Kidney (tissue), 14 donors: Measurements from ENCODE around the gene TM9SF4. TPM values are rescaled to one million over a fixed set of nuclear protein-coding genes. Genes with fewer than 3 reads are reported as not detected.

Experiments
- DNase-seq, 5 donors: peaks; one replicate each; pipeline ENCODE4 v3.0.0-alpha.2; 2013 to 2020
- FAIRE-seq: peaks from 2 replicates; lab custom pipeline; 2012; peaks lifted over from hg19 to GRCh38; lab: Jason Lieb, UNC
- H3K27ac ChIP-seq, 2 donors: one replicate each; pipeline ENCODE4 v1.7.0; 2013; ENCODE audit warnings: low read depth in 2 of 2, low read length in 2 of 2, inconsistent platforms in 1 of 2
- H3K27me3 ChIP-seq: one replicate; pipeline ENCODE4 v1.7.1; 2013; ENCODE audit warnings: low read length, inconsistent platforms; ENCODE audit not compliant: control insufficient read depth, insufficient read depth
- H3K36me3 ChIP-seq, 3 donors: one replicate each; pipeline versions ENCODE4 v1.7.0 to v1.7.1; 2013; ENCODE audit warnings: low read length in 3 of 3, control low read depth in 1 of 3, inconsistent platforms in 1 of 3; ENCODE audit not compliant: insufficient read depth in 3 of 3, control insufficient read depth in 2 of 3
- H3K4me1 ChIP-seq, 3 donors: one replicate each; pipeline versions ENCODE4 v1.7.0 to v1.7.1; 2013; ENCODE audit warnings: low read length in 3 of 3, inconsistent platforms in 1 of 3, low read depth in 1 of 3; ENCODE audit not compliant: control insufficient read depth in 2 of 3, insufficient read depth in 2 of 3
- H3K4me3 ChIP-seq, 3 donors: one replicate each; pipeline versions ENCODE4 v1.7.0 to v1.8.1; 2013; ENCODE audit warnings: low read length in 3 of 3, control low read depth in 1 of 3, inconsistent platforms in 1 of 3
- H3K9ac ChIP-seq, 3 donors: one replicate each; pipeline versions ENCODE4 v1.7.0 to v1.7.1; 2013; ENCODE audit warnings: low read length in 3 of 3, control low read depth in 1 of 3, inconsistent platforms in 1 of 3
- H3K9me3 ChIP-seq, 3 donors: one replicate each; pipeline versions ENCODE4 v1.7.0 to v1.7.1; 2013; ENCODE audit warnings: low read length in 3 of 3, control low read depth in 1 of 3, inconsistent platforms in 1 of 3; ENCODE audit not compliant: control insufficient read depth in 2 of 3, insufficient read depth in 1 of 3
- CTCF ChIP-seq: IDR thresholded peaks from 3 replicates; pipeline ENCODE4 v1.5.1; 2012; ENCODE audit warnings: mild to moderate bottlenecking, moderate library complexity, borderline replicate concordance; ENCODE audit not compliant: insufficient read depth; ENCODE audit errors: extremely low read depth
- intact Hi-C: fragments of 100-400 bp; cut with DNase I; formaldehyde crosslinking; loops from one replicate; pipeline ENCODE4 v1.11.1; 2022
- polyA plus RNA-seq: library from polyadenylated mRNA; stranded (reverse); fragments of 350-450 nt; fragmentation: Illumina TruSeq; extraction: RNeasy Lipid Tissue Mini Kit (QIAGEN cat#74804); gene quantifications from one replicate; pipeline ENCODE4 v1.2.3, GENCODE V29; 2014; ENCODE audit warnings: low read depth, low replicate concordance; ENCODE audit not compliant: insufficient read depth
- total RNA-seq: library from RNA; stranded (reverse); fragmentation: NEBNext Ultra II Directional; extraction: Animal tissue kit (Norgen Biotek cat#: 25700); gene quantifications from one replicate; pipeline ENCODE4 v1.2.1, GENCODE V29; 2021
- donor health status: control.
- donor health status: control.
- donor health status: control.
- donor health status: control.
- donor health status: control.
- donor health status: DM: yes; HTN: yes; CAD: no.
- donor health status: Normal renal cell carcinoma (clear cell type).

Gene TM9SF4
- total and polyA plus RNA-seq, 2 donors from 2014 or later = 26.3 to 52.0 TPM

- Histone ChIP-seq H3K27me3 (no peaks in the 10 kb centered on the region), H3K4me1 (peaks cover 0 to 34% (median 32%) of the 10 kb centered on the region in 3 donors), H3K36me3 (peaks cover 7 to 34% (median 19%) of the 10 kb centered on the region in 3 donors), H3K4me3 (no peak overlapping the region), H3K27ac (no peak overlapping the region), H3K9me3 (no peaks in the 10 kb centered on the region), H3K9ac (no peak overlapping the region)
- intact Hi-C loops = no loop called here
- no peak for TF ChIP-seq CTCF
- no peak for DNase-seq
- FAIRE-seq = no peak
Observed at GRCh38 chr20:32201296-32201976, 91.9 kb downstream of the TM9SF4 start.

- intact Hi-C loops = no loop called here
- no peak for FAIRE-seq
- H3K4me1 ChIP-seq = peaks cover 0 to 39% (median 35%) of the 10 kb centered on the region in 3 donors
- TF ChIP-seq CTCF = no peak
- H3K27me3 ChIP-seq = no peaks in the 10 kb centered on the region
- H3K9me3 ChIP-seq = no peaks in the 10 kb centered on the region
- H3K36me3 ChIP-seq = peaks cover 7 to 34% (median 17%) of the 10 kb centered on the region in 3 donors
- H3K27ac ChIP-seq = no peak overlapping the region
- no peak for DNase-seq
- no peak overlapping the region for H3K4me3 ChIP-seq
- H3K9ac ChIP-seq = no peak overlapping the region
Observed at GRCh38 chr20:32201977-32202363, 92.5 kb downstream of the TM9SF4 start.

- peak in 2 of 5 donors; percentile 62 to 67 for DNase-seq
- no peak for FAIRE-seq
- H3K4me3 ChIP-seq = peak overlapping the region in 2 of 3 donors; percentile 3 to 20
- H3K4me1 ChIP-seq = peaks cover 0 to 45% (median 41%) of the 10 kb centered on the region in 3 donors
- H3K9ac ChIP-seq = peak overlapping the region in 1 of 3 donors; percentile 2
- intact Hi-C loops = no loop called here
- no peaks in the 10 kb centered on the region for H3K9me3 ChIP-seq
- no peak for TF ChIP-seq CTCF
- peak overlapping the region; percentile 46 to 76 for H3K27ac ChIP-seq
- H3K36me3 ChIP-seq = peaks cover 7 to 24% (median 12%) of the 10 kb centered on the region in 3 donors
- H3K27me3 ChIP-seq = no peaks in the 10 kb centered on the region
Observed at GRCh38 chr20:32203356-32204204, 94.1 kb downstream of the TM9SF4 start.
